ENCODE measurements around the gene OTOS. TPM values are rescaled to one million over a fixed set of nuclear protein-coding genes. Genes with fewer than 3 reads are reported as not detected.

The OTOS gene
- total RNA-seq, 1 experiment from 2014 or later = not detected

DNA sequence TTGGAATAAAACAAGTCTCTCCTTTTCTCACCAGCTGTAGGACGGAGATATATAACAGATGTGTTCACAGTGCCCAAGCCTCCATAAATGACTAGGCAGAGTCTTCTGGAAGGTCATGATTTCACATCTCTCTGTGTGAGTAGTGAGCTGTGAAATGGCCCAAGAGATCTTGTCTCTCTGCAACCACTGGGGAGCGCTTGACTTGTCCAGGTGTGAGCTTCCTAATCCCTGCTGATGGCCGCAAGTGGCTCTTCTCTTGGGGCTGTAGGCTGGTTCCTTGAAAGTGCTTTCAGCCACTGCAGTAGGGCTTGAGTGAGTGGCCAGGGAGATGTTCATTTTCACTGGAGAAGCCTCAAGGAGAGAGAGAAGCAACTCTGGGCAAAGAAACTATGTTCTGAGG, 38.1 kb upstream of the OTOS start:
- ATAC-seq = 0 out of 2 replicates have a peak, but pooled peaks have one; percentile 42

DNA sequence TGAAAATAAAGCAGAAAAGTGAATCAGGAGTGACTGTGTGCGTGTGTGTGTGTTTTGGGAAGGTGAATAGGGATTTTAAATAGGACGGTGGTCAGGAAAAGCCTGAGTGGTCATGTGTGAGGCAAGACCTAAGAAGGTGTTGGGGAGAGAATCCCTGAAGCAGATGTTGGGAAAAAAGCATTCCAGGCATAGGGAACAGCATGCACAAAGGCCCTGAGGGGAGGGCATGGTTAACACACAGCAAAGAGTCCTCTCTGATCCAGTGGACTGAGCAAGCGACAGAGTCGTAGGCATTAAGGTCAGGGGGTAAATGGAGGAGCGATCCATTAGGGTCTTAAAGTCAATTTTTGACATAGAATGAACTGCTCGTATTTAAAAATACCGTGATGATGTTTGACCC, 34.0 kb upstream of the OTOS start:
- Histone ChIP-seq H2AFZ (ENCODE audit: low read depth, low read length, poor library complexity, severe bottlenecking) (no peak overlapping the region), H4K20me1 (ENCODE audit: insufficient read depth) (no peaks in the 10 kb centered on the region), H3K4me3 (replicated peaks in 1 of 2; ENCODE audit: low read depth in 1 of 2, low read length in 2 of 2) (no peak overlapping the region), H3K27me3 (ENCODE audit: insufficient read depth, low read length) (peaks cover 5% of the 10 kb centered on the region; the same call in 1 of the 2 replicates), H3K9me2 (ENCODE audit: insufficient read depth) (no peaks in the 10 kb centered on the region), H3K4me2 (ENCODE audit: low read length) (no peak overlapping the region), H3K79me2 (ENCODE audit: insufficient read depth, low read length) (no peaks in the 10 kb centered on the region), H3K4me1 (ENCODE audit: control insufficient read depth in 1 of 2, insufficient read depth in 2 of 2, low read length in 2 of 2) (no peaks in the 10 kb centered on the region), H3K9ac (ENCODE audit: low read length) (no peak overlapping the region), H3K36me3 (ENCODE audit: control insufficient read depth in 1 of 2, insufficient read depth in 2 of 2, low read length in 2 of 2) (no peaks in the 10 kb centered on the region), H3K9me3 (ENCODE audit: control insufficient read depth in 1 of 2, insufficient read depth in 1 of 2, low read depth in 1 of 2, low read length in 2 of 2) (no peaks in the 10 kb centered on the region), H3K27ac (ENCODE audit: low read depth, low read length) (no peak overlapping the region)
- DNase-seq (ENCODE audit: low read depth, low spot score) (no peak), ATAC-seq (no peak)
- RAD21 ChIA-PET (ENCODE audit: low non-redundant PET in 1 of 2, low total read pairs in 2 of 2, uncharacterized antibody in 2 of 2, unreplicated experiment in 2 of 2) = no interaction called here
- POLR2A ChIA-PET = no interaction called here
- intact Hi-C loops (cut with micrococcal nuclease) = no loop called here
- TF ChIP-seq, protein P1, sequence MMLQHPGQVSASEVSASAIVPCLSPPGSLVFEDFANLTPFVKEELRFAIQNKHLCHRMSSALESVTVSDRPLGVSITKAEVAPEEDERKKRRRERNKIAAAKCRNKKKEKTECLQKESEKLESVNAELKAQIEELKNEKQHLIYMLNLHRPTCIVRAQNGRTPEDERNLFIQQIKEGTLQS (IDR thresholded peaks at IDR 0.05) = no peak
- TF ChIP-seq EGR1 (IDR thresholded peaks at IDR 0.05; ENCODE audit: low read depth) (no peak), EZH2 (IDR thresholded peaks at IDR 0.05) (no peak), CEBPB (IDR thresholded peaks at IDR 0.05; ENCODE audit: low read depth) (no peak)
- BruUV-seq (replicated peaks) = no TSS peak
- CTCF ChIA-PET = no interaction called here

More for the DNA sequence above, 38.1 kb upstream of the OTOS start:
- no peak for TF ChIP-seq EZH2phosphoT487 (IDR thresholded peaks at IDR 0.05; ENCODE audit: borderline replicate concordance)
- peak; percentile 2; the same call in 1 of the 2 replicates for TF ChIP-seq RAD21 (IDR thresholded peaks at IDR 0.05; ENCODE audit: low read depth)
- Histone ChIP-seq H3K9me2 (ENCODE audit: insufficient read depth) (no peaks in the 10 kb centered on the region), H3K27ac (ENCODE audit: low read depth, low read length) (no peak overlapping the region), H3K4me3 (replicated peaks in 1 of 2; ENCODE audit: low read depth in 1 of 2, low read length in 2 of 2) (no peak overlapping the region), H2AFZ (ENCODE audit: low read depth, low read length, poor library complexity, severe bottlenecking) (no peak overlapping the region), H3K4me2 (ENCODE audit: low read length) (no peak overlapping the region), H3K27me3 (ENCODE audit: insufficient read depth, low read length) (peaks cover 5% of the 10 kb centered on the region; the same call in 1 of the 2 replicates), H3K9me3 (ENCODE audit: control insufficient read depth in 1 of 2, insufficient read depth in 1 of 2, low read depth in 1 of 2, low read length in 2 of 2) (no peaks in the 10 kb centered on the region), H3K9ac (ENCODE audit: low read length) (no peak overlapping the region), H4K20me1 (ENCODE audit: insufficient read depth) (no peaks in the 10 kb centered on the region), H3K4me1 (ENCODE audit: control insufficient read depth in 1 of 2, insufficient read depth in 2 of 2, low read length in 2 of 2) (no peaks in the 10 kb centered on the region), H3K36me3 (ENCODE audit: control insufficient read depth in 1 of 2, insufficient read depth in 2 of 2, low read length in 2 of 2) (no peaks in the 10 kb centered on the region), H3K79me2 (ENCODE audit: insufficient read depth, low read length) (no peaks in the 10 kb centered on the region)
- no TSS peak for BruUV-seq (replicated peaks)
- DNase-seq (ENCODE audit: low read depth, low spot score) = no peak
- ChIA-PET CTCF (no interaction called here), RAD21 (ENCODE audit: low non-redundant PET in 1 of 2, low total read pairs in 2 of 2, uncharacterized antibody in 2 of 2, unreplicated experiment in 2 of 2) (no interaction called here), POLR2A (no interaction called here)
- intact Hi-C loops (cut with micrococcal nuclease) = no loop called here

Measured in HCT116 (cell line).